GM18951 (cell line): ENCODE results near the gene RAPGEF5.

Experiments used
- POLR2A ChIP-seq: IDR thresholded peaks from 4 replicates; pipeline ENCODE4 v1.6.1; 2011; ENCODE audit warnings: mild to moderate bottlenecking; ENCODE audit not compliant: insufficient read length, insufficient read depth; ENCODE audit errors: extremely low read depth
- in situ Hi-C: fragments of 300-500 bp; cut with MboI; formaldehyde crosslinking; loops from one replicate; pipeline ENCODE4 v1.12.0; 2022; ENCODE audit warnings: low sequenced_read_pairs, mixed read lengths, inconsistent platforms; ENCODE audit not compliant: unreplicated experiment

RAPGEF5 gene

DNA sequence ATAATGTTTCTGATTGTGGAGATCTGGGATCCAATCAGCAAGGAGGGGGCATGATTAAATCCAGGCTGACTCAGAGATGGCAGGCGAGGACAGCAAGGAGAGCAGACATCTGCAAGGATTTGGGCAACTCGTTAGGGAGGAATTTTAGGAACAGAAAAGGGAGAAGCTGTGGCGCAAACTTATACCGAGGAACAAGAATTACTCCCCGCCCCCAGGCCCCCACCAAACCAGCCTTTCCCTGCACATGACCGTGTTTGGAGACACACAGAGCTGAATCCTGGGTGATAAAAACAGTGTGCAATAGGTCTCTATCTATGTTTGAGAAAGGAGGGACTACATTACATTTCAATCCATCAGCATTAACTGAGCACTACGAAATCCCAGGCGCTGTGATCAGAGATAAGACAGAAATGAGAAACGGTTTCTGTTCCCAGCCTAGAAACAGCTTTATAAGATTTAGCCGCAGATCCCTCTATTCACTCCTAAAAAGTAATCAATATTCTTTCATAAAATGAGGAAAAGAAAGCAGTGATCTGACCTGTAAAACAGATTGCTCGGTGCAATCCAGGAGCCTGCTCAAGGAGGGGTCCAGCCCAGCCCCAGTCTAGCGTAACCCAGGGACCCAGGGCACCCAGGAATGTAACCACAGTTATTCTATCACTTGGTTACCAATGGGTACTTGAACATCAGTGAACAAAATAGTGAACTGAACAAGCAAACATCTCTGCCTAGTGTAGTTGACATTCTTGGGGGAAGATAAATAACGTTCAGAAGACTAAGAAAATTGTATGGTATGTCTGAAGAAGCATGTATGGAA is 37.2 kb upstream of the RAPGEF5 start:
- no peak for TF ChIP-seq POLR2A
- in situ Hi-C loops = no loop called here

DNA sequence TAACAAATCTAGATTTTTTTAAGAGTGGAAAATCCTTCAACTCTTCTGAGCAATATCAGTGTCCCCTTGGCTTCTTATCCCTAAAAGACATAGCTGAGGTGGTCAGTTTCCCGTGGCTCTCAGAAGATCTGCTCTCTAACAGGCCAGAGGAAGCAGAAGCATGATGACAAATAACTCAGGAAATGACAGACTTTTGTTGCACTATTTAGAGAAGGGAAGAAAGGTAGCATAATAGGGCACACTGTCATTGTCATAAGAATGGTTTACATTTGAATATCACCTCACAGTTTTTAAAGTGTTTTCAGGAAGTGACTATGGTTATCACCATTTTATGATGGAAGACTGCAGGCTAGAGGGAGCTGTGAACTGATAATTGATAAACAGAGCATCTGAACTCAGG is 33.6 kb upstream of the RAPGEF5 start:
- in situ Hi-C loops = no loop called here

DNA sequence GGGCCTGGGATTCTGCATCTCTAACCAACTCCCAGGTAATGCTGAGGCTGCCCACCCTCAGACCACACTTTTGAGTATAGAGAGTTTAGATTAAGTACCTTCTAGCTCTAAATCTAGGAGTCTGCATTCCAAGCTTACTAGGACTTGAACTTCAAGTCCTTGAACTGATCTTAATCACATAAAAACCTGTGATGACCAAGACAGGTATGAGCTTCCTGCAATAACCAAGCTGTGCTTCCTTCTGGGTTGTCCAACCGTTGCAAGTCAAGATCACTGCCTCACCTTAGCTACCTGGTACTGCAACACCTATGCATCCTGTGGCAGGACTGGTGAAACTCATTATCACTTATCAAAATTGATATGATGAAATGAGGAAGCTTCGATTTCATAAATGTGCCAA is 32.9 kb upstream of the RAPGEF5 start:
- TF ChIP-seq POLR2A = no peak

More for the DNA sequence above, 33.6 kb upstream of the RAPGEF5 start:
- no peak for TF ChIP-seq POLR2A

DNA sequence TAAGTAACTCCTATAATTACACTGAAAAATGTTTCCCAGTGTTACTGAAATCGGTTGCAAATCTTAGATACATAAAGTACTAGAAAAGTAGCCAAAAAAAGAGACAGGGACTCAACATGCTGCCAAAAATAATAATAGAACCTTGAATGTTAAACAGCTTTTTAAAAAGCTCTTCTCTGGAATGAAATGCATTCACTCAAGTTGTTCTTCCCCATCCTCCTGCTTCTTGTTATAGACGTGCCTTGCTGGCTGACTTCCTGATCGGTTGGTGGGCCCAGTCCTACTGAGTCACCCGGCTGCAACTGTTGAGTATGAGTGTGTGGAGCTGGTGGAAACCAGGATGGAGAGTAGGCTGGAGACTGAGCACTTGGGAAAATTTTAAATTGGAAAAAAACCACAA is 30.6 kb upstream of the RAPGEF5 start:
- in situ Hi-C loops = no loop called here
- no peak for TF ChIP-seq POLR2A

More for the DNA sequence above, 32.9 kb upstream of the RAPGEF5 start:
- in situ Hi-C loops = no loop called here

DNA sequence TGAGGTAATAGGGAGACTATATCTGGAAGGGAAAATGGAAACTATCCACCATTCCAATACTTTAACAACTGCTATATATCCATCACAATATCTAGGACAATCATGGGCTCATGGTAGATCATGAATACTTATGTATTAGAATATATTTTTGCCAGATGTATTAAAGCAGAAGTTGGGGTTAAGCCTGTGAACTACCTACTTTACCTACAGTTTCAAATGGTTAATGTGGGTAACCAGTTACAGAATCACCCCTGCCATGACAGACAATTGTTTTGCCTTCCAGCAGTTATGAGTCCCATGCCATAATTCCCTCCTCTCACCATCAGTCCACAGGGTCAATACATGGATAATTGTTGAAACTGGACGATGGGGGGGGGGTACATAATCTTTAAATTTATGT is 29.9 kb upstream of the RAPGEF5 start:
- in situ Hi-C loops = no loop called here
- TF ChIP-seq POLR2A = no peak

DNA sequence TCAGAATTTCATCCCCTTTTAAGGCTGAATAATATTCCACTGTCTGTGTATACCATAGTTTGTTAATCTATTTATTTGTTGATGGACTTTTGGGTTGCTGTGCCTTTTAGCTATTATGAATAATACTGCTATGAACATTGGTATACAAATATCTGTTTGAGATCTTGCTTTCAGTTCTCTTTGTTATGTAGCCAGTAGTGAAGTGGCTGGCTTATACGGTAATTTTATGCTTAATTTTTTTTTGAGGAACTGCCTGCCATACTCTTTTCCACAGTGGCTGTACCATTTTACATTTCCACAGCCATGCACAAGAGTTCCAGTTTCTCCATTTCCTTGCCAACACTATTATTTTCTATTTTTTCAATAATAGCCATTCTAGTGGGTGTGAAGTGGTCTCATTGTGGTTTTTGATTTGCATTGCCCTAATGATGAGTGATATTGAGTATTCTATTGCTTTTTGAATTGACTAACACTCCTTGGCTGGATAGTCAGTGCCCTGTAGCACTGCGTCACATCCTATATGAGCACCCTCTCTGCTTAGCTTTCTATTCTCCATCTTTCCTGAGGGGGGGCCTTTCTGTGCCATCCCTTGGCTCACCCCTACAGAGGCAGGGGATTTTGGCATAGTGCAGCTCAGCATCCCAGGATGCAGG is 29.4 kb upstream of the RAPGEF5 start:
- in situ Hi-C loops = no loop called here

DNA sequence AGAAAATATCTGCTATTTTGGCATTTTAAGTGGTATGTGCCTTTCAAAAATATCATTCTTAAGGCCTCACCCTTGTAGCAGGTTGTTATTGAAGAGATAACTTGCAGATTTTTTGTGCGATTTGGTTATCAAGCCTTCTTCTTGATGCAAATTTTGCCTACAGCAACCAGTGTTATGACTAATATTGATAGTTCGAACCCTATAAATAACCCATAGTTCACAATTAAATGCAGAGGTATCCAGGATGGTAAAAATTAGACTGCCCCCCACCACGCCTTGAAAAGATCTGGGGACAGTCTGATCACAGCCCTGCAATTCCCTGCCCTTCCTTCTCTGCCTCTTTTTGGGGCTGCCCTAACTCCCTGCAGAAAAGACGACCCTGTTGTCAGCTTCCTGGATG is 28.4 kb upstream of the RAPGEF5 start:
- in situ Hi-C loops = no loop called here
- no peak for TF ChIP-seq POLR2A

More for the DNA sequence above, 29.4 kb upstream of the RAPGEF5 start:
- no peak for TF ChIP-seq POLR2A

DNA sequence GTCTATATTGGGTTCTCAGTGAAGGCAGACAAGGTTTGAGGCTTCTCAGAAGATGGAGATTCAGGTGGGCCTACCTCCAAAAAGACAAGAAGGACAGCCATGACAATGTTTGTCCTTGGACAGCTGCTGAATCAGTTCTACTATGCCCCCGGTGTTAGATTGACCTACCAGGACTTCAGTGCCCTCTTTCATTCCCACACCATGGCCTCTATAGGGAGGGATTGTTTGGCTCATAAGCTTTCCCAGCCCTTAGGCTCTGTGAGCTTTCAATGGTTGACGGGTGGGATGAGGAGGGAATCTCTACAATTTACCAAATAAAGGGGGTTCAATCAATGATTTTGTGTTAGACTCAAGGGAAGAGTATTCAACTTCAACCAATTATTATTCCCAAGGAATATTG is 23.4 kb upstream of the RAPGEF5 start:
- no peak for TF ChIP-seq POLR2A
- in situ Hi-C loops = no loop called here

DNA sequence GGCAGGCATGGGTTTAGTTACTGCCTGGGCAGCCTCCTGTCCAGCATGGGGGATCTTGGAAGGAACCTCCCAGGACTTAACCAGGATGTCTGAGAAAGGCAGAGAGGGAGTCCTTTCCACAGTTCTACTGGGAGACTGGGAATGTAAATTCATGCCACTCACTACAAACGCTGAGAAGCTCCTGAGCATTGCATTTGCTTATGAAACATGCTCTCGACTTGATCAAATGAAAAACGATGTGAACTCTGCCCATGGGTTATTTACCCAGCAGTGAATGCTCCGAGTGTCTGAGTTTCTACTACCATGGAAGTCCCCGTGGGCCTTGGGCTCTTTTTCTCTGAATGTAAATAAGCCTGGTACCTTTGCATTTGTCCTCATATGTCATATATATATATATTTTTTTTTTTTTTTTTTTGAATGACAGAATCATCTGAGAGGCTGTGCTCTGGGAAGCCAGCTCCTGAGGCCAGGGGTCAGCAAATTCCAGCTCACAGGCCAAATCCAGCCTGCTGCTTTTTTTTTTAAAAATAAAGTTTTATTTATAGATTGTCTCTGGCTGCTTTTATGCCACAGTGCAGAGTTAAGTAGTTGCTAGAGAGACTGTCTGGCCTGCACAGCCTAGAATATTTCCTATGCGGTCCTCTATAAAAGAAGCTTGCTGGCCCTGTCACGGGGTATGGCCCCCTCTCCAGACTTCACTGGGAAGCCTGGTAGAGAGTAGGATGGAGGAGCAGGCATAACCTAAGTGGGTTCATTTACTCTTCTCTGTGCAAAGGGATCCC is 21.4 kb upstream of the RAPGEF5 start:
- in situ Hi-C loops = no loop called here
- TF ChIP-seq POLR2A = no peak

DNA sequence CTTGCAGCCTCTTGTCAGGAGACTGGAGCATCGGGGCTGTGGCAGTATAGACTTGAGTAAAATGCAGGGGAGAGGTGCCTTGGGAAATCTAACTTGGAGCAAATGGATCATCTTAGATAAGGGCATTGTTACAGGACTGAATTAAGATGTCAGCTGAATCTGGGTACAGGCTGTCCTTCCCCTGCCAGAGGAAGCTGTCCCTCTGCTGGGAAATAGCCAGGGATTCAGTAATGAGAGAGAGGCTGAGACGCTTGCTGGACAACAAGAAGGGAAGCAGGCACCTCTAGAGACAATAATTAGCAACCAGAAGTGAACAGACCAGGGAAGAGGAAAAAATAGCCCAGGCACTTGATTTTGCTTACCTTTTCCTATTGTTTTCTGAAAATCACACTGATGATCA is 20.7 kb upstream of the RAPGEF5 start:
- in situ Hi-C loops = no loop called here
- no peak for TF ChIP-seq POLR2A

DNA sequence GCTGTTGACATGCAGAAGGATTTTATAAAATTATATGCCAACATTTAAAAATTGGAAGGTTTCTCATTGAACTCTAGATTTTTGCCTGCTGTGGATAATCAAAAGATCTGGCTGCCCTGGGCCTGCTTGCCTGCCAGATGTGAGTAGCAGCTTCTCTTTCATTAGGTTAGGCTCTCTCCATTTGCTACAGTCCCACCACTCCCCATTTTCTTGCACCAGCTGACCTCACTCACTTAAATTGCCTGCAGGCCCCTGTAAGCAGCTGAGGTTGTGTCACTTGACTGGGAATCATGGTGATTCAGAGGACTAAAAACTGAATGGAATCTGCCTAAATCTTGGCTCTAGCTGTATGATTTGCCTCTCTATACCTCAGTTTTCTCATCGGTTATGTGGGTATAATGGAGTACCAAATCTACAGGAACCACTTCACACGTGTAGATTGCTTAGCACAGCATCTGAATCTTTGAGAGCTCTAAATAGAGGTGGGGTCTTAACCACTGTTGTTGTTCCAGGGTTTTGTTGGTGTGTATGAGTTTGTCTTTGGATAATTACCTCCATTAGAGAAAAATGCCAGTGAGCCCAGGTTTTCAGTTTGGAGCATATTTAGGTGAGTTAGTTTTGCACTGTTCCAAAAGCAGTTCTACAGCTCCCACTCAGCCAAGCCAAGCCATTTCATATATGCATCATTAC is 18.6 kb upstream of the RAPGEF5 start:
- in situ Hi-C loops = no loop called here
- no peak for TF ChIP-seq POLR2A

DNA sequence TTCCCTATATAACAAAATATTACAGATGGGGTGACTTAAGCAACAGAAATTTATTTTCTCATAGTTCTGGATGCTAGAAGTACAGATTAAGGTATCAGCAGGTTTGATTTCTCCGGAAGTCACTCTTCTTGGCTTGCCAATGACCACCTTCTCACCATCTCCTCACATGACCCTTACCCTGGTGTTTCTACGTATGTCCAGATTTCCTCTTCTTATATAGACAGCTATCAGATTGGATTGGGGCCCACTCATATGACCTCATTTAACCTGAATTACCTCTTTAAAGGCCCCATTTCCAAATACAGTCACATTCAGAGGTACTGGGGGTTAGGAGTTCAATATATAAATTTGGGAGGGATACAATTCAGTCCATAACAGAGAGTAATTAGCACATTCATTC is 17.0 kb upstream of the RAPGEF5 start:
- TF ChIP-seq POLR2A = no peak
- in situ Hi-C loops = no loop called here

DNA sequence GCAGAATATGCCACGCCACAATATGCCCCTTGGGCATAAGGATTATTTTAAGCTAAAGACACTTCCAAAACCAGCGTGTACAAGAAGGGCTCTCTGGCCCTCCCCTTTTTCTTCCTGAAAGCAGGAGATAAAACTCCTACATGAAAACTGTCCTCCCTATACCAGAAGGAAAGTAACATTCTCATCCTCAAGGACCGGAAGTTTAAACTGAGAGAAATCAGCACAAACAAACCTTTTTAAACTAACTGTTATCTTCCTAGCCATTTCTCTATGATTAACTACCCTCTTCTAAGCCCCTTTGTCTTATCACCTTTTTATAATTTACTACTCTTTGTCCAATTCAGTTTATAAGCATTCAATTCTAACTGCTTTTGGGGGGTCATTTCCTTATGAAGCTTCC is 16.4 kb upstream of the RAPGEF5 start:
- in situ Hi-C loops = no loop called here
- TF ChIP-seq POLR2A = no peak
